HG03342 (cell line): ENCODE results near the gene USP13.

ENCODE experiments used
- ATAC-seq: cut with Tn5 transposase; IDR thresholded peaks from one replicate; pipeline ENCODE4 v1.9.1; 2021; ENCODE audit warnings: mild to moderate bottlenecking, moderate library complexity; ENCODE audit not compliant: unreplicated experiment

The USP13 gene

GRCh38 chr3:179731544-179731943 lies 78.7 kb downstream of the USP13 start:
- no peak for ATAC-seq

DNA sequence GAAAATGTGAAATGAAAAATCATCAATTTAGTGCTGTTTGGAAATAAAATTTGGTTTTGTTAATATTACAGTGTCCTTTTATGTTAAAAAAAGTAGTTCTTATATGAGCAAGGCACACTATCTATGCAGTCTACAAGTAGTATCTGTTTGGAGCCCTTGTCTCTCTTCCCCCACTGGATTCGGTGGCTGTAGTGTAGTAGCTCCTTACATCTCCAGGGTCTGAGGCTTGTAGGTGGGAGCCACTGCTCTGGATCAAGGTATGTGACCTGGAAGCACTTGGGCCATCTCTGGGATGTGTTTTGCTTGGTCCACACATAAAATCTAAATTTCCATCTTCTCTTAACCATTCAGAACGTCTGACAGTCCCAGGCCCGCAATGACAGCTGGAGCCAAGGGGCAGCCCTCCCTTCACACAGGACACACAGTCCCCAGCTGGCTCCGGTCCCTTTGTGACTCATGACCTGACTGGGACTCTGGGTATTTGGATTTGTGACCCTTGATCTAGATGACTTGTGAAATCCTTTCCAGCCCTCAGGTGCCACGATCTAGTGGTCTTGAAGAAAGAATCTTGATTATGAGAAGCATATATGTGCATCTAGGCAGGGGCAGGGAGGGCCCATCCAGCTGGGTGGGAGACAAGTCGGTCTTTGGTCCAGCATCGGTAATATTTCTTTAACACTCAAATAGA lies 80.0 kb downstream of the USP13 start:
- no peak for ATAC-seq

DNA sequence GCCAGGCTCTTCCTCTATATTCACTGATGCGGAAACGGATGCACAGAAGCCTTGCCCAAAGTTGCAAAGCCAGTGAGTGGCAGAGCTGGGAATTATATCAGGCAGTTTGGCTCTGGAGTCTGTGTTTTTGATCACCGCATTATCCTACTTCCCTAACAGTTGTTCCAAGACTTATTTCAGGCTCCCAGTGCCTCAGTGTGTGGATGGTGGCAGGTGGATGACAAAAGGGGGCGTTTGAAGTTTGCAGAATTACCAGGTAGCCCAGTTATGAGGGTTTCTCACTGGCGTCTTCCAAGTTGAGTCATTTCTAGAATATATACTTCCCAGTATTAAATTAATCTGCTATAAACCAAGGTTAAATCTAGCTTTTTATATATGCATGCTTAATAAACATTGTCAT lies 81.0 kb downstream of the USP13 start:
- ATAC-seq, result no peak

DNA sequence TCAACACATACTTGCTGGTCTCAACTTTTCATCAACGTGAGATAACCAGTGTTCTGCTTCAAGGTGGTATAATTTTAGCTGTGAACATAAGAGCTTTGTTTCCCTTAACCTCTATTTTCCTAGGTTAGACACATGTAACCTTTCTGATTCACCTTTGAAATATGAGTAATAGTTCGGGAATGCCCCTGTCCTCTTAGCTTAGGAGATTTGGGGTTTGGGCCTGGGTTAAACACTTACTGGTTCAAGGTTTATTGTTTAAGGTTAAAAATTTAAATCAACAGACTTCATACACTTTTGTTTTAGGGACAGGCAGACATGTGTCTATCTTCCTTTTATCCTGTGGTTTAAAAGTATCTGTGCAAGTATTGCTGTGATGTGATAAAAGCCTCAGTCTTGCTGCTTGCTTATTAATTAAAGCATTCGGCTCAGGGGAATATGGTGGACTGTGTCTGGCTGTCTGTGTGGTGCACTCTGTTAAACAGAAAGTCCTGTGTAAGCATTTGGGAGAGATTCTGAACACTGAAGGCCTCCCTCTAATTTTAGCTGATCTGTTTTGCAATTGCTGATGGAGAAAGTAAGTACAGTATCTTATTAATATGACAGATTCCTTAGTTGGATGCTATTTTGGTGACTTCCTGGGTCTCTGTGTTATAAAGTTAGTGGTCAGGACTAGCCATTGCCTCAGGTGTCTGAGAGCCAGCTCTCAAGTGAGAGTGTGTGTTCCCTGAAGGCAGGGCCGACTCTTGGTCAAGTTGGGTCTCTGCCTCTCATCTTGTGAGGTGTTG lies 81.8 kb downstream of the USP13 start:
- ATAC-seq, result no peak

- ATAC-seq, result no peak
These were observed 82.5 kb downstream of the USP13 start for GRCh38 chr3:179735321-179735720.

- ATAC-seq, result no peak
These were observed 86.2 kb downstream of the USP13 start for GRCh38 chr3:179738998-179739397.

- ATAC-seq, result no peak
These were observed 87.2 kb downstream of the USP13 start for GRCh38 chr3:179739816-179740594.

- no peak for ATAC-seq
These were observed 91.1 kb downstream of the USP13 start for GRCh38 chr3:179743913-179744312.

DNA sequence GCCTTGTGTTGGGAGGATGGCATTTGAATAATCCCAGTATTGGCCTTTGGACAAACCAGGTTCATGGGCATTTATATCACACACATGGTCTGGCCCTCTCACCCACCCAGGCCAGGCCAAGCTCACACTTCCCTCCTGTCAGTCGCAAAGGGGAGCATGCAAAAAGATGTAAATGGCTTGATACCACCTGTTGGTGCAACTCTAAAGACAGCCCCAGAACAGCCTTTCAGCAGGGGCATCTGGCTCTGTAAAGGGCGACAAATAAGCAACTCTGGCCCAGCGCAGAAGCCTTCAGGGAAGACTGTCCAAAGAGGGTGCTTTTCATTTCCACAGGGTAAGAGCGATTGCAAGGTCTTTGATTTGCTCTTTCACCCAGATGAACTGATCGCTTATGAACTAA lies 91.8 kb downstream of the USP13 start:
- no peak for ATAC-seq

DNA sequence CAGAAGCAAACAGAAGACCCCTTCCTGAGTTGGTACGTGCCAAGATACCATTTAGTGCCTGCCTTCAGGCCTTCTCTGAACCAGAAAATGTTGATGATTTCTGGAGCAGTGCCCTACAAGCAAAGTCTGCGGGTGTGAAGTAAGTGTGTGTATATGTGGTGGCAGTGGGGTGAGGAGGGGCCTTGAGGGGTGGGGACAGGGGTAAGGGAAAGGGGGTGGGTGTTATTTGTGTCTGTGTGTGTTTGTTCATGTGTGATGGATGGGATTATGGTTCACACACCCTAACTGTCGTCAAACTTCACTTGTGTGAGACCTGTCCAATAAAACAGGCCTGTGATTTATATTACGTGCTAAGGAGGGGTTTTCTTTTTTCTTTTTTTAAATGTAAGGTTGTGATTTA lies 92.2 kb downstream of the USP13 start:
- no peak for ATAC-seq

GRCh38 chr3:179745716-179746115 lies 92.9 kb downstream of the USP13 start:
- ATAC-seq, result no peak

DNA sequence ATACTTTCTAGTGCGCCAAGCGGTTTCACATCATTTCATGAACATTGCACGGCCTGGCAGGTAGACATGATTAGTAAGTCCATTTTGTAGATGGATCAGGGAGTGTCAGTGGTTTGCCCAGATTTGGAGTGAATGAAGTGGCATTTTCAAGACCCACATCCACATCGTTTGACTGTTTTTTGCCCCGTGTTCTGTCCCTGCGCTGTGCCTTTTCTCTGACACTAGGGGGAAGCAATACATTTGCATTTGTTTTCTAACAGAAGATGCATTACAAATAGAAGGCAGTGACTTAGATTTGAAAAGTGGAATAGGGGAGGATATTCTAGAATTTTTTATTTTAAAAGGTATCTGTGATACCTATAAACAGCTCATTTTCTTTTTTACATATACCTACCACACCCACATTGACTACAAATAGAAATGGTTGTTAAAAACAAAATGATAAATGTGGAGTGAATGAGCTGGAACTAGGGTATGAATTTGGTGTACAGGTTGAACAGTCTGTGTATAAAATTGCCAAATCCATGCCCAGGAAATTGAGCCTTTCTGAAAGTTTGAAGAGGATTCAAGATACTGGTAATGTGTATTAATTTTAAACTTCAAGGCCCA lies 98.0 kb downstream of the USP13 start:
- peak; percentile 76 for ATAC-seq

- no peak for ATAC-seq
These were observed 108.1 kb downstream of the USP13 start for GRCh38 chr3:179760944-179761343.

- ATAC-seq, result no peak
These were observed 112.6 kb downstream of the USP13 start for GRCh38 chr3:179765396-179765795.

GRCh38 chr3:179766416-179767133 lies 113.7 kb downstream of the USP13 start:
- no peak for ATAC-seq

DNA sequence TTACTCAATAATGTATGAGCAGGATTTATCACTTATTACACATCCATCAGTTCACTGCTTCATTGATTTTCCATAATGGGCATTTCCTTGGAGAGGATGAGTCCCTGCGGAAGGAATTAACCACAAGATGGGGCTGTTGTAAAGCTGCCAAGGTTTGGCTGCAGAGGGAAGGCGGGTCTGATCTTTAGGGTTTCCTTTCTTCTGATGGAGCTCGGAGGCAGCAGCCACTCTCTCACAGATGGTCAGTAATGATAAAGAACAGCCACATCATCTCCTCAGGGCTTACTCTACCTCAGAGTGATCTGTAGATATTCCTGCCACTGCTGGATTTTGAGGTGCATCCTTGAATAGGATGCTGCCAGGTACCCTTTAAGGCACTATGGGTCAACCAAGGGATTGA lies 115.2 kb downstream of the USP13 start:
- ATAC-seq, result no peak

- no peak for ATAC-seq
These were observed 116.8 kb downstream of the USP13 start for GRCh38 chr3:179769411-179770247.

GRCh38 chr3:179771797-179772196 lies 119.0 kb downstream of the USP13 start:
- no peak for ATAC-seq

DNA sequence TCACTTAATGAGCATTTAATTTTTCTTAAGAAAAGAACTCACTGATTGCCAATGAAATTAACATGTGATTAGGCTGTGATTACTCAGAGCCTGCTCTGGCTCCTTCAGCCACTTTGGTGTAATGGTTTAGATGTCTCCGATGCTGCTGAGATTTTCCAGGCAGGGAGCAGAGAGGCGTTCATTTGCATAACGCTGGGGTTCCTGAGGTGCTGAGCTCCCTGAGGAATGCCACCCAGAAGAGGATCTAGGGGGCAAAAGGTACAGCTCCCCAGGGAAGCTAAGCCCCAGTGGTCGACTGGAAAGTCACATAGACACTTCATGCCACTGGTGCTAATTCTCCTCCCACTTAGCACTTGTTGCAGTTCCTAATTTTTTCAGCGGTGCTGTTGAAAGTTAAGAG lies 119.5 kb downstream of the USP13 start:
- ATAC-seq, result no peak
